ENCODE results near the gene INSYN2A.

DNA sequence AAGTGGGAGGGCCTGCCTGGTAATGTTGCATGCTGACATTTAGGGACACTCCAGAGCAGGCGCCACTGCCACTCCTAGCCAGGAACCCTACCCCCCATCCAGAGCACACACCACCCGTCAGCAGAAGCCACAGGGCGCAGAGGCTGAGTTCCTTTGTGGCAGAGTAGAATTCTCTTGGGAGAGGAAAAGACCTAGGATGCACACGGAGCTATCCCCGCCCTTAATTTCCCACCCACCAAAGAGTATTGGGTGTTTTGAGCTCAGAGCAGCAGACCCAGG is 702 bp upstream of the INSYN2A start:
- no peak for TF ChIP-seq GATA3 (IDR thresholded peaks at IDR 0.05; ENCODE audit: low read depth, low read length)
- no peak for TF ChIP-seq GATA2 (IDR thresholded peaks at IDR 0.05; ENCODE audit: low read depth, low read length)
